GM12801 (cell line): ENCODE data around the gene HDAC7.

Experiments
- CTCF ChIP-seq: IDR thresholded peaks from one replicate; pipeline ENCODE4 v1.5.1; 2011; ENCODE audit warnings: control low read depth; ENCODE audit not compliant: insufficient read length; ENCODE audit errors: extremely low read depth

Gene HDAC7

GRCh38 chr12:47839214-47839876 lies 19.6 kb upstream of the HDAC7 start:
- TF ChIP-seq CTCF, result no peak

- no peak for TF ChIP-seq CTCF
Measured at GRCh38 chr12:47838286-47838931, 18.7 kb upstream of the HDAC7 start.

- TF ChIP-seq CTCF, result no peak
Measured at GRCh38 chr12:47837190-47838171, 17.8 kb upstream of the HDAC7 start.

- no peak for TF ChIP-seq CTCF
Measured at GRCh38 chr12:47835831-47836155, 16.1 kb upstream of the HDAC7 start.

GRCh38 chr12:47835006-47835830 lies 15.5 kb upstream of the HDAC7 start:
- TF ChIP-seq CTCF, result no peak

GRCh38 chr12:47834199-47834903 lies 14.6 kb upstream of the HDAC7 start:
- TF ChIP-seq CTCF, result no peak
